Stimulated activated CD8-positive, alpha-beta memory T cell treated with anti-CD3 and anti-CD28 coated beads, Interleukin-7, amount 100 ng/mL, for 4 hours (primary cell): ENCODE data around the gene EPHB3.
"Not testable (repeated sequence)": the region's sequence is repeated elsewhere in the genome, so short reads cannot be mapped to it uniquely, and the experiment has no call there.

Experiments used
- DNase-seq, 2 donors: peaks; one replicate each; pipeline ENCODE4 v3.0.0-alpha.2; 2020; ENCODE audit warnings: low read depth in 2 of 2

EPHB3 gene

GRCh38 chr3:184620475-184621119, 59.0 kb downstream of the EPHB3 start:
- no peak for DNase-seq

- DNase-seq = not testable (repeated sequence)
These were observed 60.6 kb downstream of the EPHB3 start for GRCh38 chr3:184622156-184622555.

- DNase-seq = no peak
These were observed 65.3 kb downstream of the EPHB3 start for GRCh38 chr3:184626923-184627322.

GRCh38 chr3:184629555-184630160, 68.1 kb downstream of the EPHB3 start:
- DNase-seq = no peak

- no peak for DNase-seq
These were observed 69.4 kb downstream of the EPHB3 start for GRCh38 chr3:184630861-184631471.

GRCh38 chr3:184631472-184631861, 69.9 kb downstream of the EPHB3 start:
- no peak for DNase-seq
